SH-SY5Y (cell line): Measurements from ENCODE around the gene BMP2K.

Experiments
- GATA2 ChIP-seq: IDR thresholded peaks from 2 replicates; pipeline ENCODE4 v1.6.1; 2011; ENCODE audit warnings: mild to moderate bottlenecking, low read depth, low read length
- GATA3 ChIP-seq: IDR thresholded peaks from 2 replicates; pipeline ENCODE4 v1.6.1; 2011; ENCODE audit warnings: low read depth, mild to moderate bottlenecking, low read length, moderate library complexity

DNA sequence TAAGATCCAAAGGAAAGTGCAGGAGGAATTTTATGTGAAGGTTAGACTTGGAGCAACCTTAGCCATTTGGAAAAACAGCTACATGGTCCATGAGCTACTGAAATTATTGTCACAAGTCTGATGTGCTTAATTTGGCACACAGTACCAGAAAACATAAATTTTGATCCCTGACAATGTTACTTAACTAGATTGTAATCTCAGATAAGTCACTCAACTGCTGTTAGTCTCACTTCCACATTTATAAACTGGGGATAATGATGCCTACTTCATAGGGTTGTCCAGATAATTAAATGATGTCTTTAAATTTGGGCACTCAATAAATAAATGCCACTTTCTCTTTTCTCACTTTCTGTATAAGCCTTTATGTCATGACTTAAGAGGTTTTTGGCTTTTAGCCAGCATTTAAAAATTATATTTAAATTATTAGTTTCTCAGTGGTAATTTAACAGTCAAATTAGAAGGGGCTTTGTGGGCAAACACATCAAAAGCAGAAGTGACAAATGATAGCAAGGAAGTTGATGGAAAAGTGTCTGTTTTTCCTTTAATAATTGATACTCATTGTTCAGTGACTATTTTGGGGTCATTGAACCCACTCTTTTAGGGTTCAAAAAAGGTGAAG, 104.8 kb downstream of the BMP2K start:
- TF ChIP-seq GATA2 (no peak), GATA3 (no peak)
